ENCODE results near the gene BOC.

DNA sequence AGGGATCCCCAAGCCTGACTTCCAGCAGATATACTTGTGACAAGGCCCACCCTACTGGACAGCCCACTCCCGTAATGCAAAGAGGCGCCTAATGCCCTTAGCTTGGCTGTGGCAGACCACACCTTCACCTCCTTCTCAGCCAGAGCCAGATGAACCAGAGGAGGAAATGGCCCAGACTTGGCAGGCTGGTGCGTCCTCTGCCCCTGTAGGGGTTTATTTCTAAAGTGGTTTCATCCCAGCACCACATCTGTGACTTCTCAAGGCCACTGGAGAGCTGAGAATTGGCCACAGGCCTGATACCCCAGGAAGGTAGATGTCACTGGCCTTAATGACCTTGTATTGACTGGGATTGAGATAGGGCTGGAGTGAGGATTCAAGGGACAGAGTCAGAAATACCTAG lies 29.5 kb downstream of the BOC start:
- no peak for TF ChIP-seq POLR2A (IDR thresholded peaks at IDR 0.05)
- TF ChIP-seq, protein P1, sequence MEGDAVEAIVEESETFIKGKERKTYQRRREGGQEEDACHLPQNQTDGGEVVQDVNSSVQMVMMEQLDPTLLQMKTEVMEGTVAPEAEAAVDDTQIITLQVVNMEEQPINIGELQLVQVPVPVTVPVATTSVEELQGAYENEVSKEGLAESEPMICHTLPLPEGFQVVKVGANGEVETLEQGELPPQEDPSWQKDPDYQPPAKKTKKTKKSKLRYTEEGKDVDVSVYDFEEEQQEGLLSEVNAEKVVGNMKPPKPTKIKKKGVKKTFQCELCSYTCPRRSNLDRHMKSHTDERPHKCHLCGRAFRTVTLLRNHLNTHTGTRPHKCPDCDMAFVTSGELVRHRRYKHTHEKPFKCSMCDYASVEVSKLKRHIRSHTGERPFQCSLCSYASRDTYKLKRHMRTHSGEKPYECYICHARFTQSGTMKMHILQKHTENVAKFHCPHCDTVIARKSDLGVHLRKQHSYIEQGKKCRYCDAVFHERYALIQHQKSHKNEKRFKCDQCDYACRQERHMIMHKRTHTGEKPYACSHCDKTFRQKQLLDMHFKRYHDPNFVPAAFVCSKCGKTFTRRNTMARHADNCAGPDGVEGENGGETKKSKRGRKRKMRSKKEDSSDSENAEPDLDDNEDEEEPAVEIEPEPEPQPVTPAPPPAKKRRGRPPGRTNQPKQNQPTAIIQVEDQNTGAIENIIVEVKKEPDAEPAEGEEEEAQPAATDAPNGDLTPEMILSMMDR (IDR thresholded peaks at IDR 0.05), result no peak
